WTC11 (cell line): ENCODE data around the gene DMD. TPM values are rescaled to one million over a fixed set of nuclear protein-coding genes. Genes with fewer than 3 reads are reported as not detected.

Experiments used
- ATAC-seq: fragments of 200-7000 bp; cut with Tn5 transposase; 2 replicates; pipeline ENCODE4 v1.10.0; 2021; ENCODE audit warnings: mild to moderate bottlenecking, moderate library complexity
- CTCF ChIA-PET: fragments of 300-600 bp; sonication (Branson Sonifier 250); formaldehyde crosslinking; loops from one replicate; lab custom pipeline; 2021; ENCODE audit warnings: antibody characterized with exemption; lab: Charles Lee
- POLR2A ChIA-PET: fragments of 350-600 bp; sonication (Branson Sonifier 250); formaldehyde crosslinking; loops from one replicate; lab custom pipeline; 2021; ENCODE audit warnings: antibody characterized with exemption; lab: Charles Lee
- DNase-seq: peaks from one replicate; pipeline ENCODE4 v3.0.0; 2021; ENCODE audit warnings: low spot score
- H3K27ac Mint-ChIP-seq: 2 replicates; pipeline ENCODE4 v1.8.0; 2021; ENCODE audit warnings: mixed read lengths
- H3K27me3 Mint-ChIP-seq: 2 replicates; pipeline ENCODE4 v1.8.0; 2021; ENCODE audit warnings: low read depth, mild to moderate bottlenecking, moderate library complexity, mixed read lengths
- H3K36me3 Mint-ChIP-seq: 2 replicates; pipeline ENCODE4 v1.8.0; 2021; ENCODE audit warnings: mixed read lengths
- H3K4me1 Mint-ChIP-seq: 2 replicates; pipeline ENCODE4 v1.8.0; 2022; ENCODE audit warnings: mixed read lengths
- H3K4me3 Mint-ChIP-seq: 2 replicates; pipeline ENCODE4 v1.8.0; 2021; ENCODE audit warnings: mild to moderate bottlenecking, moderate library complexity, mixed read lengths
- H3K9me3 Mint-ChIP-seq: 2 replicates; pipeline ENCODE4 v1.8.0; 2021; ENCODE audit warnings: mixed read lengths
- AFF4 ChIP-seq: sonication (generic); formaldehyde crosslinking; IDR thresholded peaks from 2 replicates; pipeline ENCODE4 v1.8.1; 2023; ENCODE audit warnings: mild to moderate bottlenecking, missing genetic modification reagents, borderline replicate concordance
- ATF1 ChIP-seq: sonication (generic); formaldehyde crosslinking; IDR thresholded peaks from 2 replicates; pipeline ENCODE4 v1.8.1; 2023; ENCODE audit warnings: mild to moderate bottlenecking, moderate library complexity, missing genetic modification reagents
- ATF3 ChIP-seq: sonication (generic); formaldehyde crosslinking; conservative IDR thresholded peaks from 2 replicates; pipeline ENCODE4 v1.8.1; 2022; ENCODE audit warnings: mild to moderate bottlenecking, missing genetic modification reagents
- ELF4 ChIP-seq: sonication (generic); formaldehyde crosslinking; IDR thresholded peaks from 2 replicates; pipeline ENCODE4 v1.8.1; 2022; ENCODE audit warnings: low read depth, mild to moderate bottlenecking, moderate library complexity, missing genetic modification reagents
- ETV6 ChIP-seq: sonication (generic); formaldehyde crosslinking; IDR thresholded peaks from 2 replicates; pipeline ENCODE4 v1.8.1; 2022; ENCODE audit warnings: mild to moderate bottlenecking, missing genetic modification reagents
- KAT7 ChIP-seq: sonication (generic); formaldehyde crosslinking; IDR thresholded peaks from 2 replicates; pipeline ENCODE4 v1.8.1; 2023; ENCODE audit warnings: missing genetic modification reagents, mild to moderate bottlenecking, borderline replicate concordance
- NFATC4 ChIP-seq: fragments of 250-450 bp; sonication (Bioruptor Pico); IDR thresholded peaks from 2 replicates; pipeline ENCODE4 v1.9.0; 2021; ENCODE audit warnings: mild to moderate bottlenecking
- NFYB ChIP-seq: sonication (generic); formaldehyde crosslinking; conservative IDR thresholded peaks from 2 replicates; pipeline ENCODE4 v1.8.0; 2022; ENCODE audit warnings: low read depth, missing genetic modification reagents
- NR2C2 ChIP-seq: sonication (generic); formaldehyde crosslinking; IDR thresholded peaks from 2 replicates; pipeline ENCODE4 v1.8.0; 2022; ENCODE audit warnings: mild to moderate bottlenecking, missing genetic modification reagents
- OVOL2 ChIP-seq: fragments of 250-450 bp; sonication (Bioruptor Pico); IDR thresholded peaks from 2 replicates; pipeline ENCODE4 v1.9.0; 2021; ENCODE audit warnings: mild to moderate bottlenecking, borderline replicate concordance
- PRRX2 ChIP-seq: fragments of 250-450 bp; sonication (Bioruptor Pico); IDR thresholded peaks from 2 replicates; pipeline ENCODE4 v1.8.0; 2021; ENCODE audit warnings: mild to moderate bottlenecking
- SMAD3 ChIP-seq: sonication (generic); formaldehyde crosslinking; IDR thresholded peaks from 2 replicates; pipeline ENCODE4 v1.8.0; 2022; ENCODE audit warnings: missing genetic modification reagents, mild to moderate bottlenecking, borderline replicate concordance
- SMAD4 ChIP-seq: sonication (generic); formaldehyde crosslinking; IDR thresholded peaks from 2 replicates; pipeline ENCODE4 v1.8.0; 2022; ENCODE audit warnings: mild to moderate bottlenecking, missing genetic modification reagents
- SOX15 ChIP-seq: fragments of 250-450 bp; sonication (Bioruptor Pico); IDR thresholded peaks from 2 replicates; pipeline ENCODE4 v1.9.0; 2021; ENCODE audit warnings: mild to moderate bottlenecking
- ZBTB21 ChIP-seq: sonication (generic); formaldehyde crosslinking; IDR thresholded peaks from 2 replicates; pipeline ENCODE4 v1.8.1; 2023; ENCODE audit warnings: mild to moderate bottlenecking, missing genetic modification reagents, borderline replicate concordance
- ZNF232 ChIP-seq: sonication (generic); formaldehyde crosslinking; IDR thresholded peaks from 2 replicates; pipeline ENCODE4 v1.8.0; 2022; ENCODE audit warnings: mild to moderate bottlenecking, missing genetic modification reagents
- total RNA-seq: library from RNA; stranded (reverse); gene quantifications from 3 replicates; pipeline ENCODE4 v1.2.3, GENCODE V29; 2021
- TF ChIP-seq, protein P1 (sequence below): fragments of 250-450 bp; sonication (Bioruptor Pico); conservative IDR thresholded peaks from 2 replicates; pipeline ENCODE4 v1.9.0; 2021; ENCODE audit warnings: mild to moderate bottlenecking
- TF ChIP-seq, protein P2 (sequence below): sonication (generic); formaldehyde crosslinking; IDR thresholded peaks from 2 replicates; pipeline ENCODE4 v1.8.1; 2023; ENCODE audit warnings: mild to moderate bottlenecking, missing genetic modification reagents
- TF ChIP-seq, protein P3 (sequence below): fragments of 250-450 bp; sonication (Bioruptor Pico); IDR thresholded peaks from 2 replicates; pipeline ENCODE4 v1.8.0; 2021; ENCODE audit warnings: mild to moderate bottlenecking
- TF ChIP-seq, protein P4 (sequence below): sonication (generic); formaldehyde crosslinking; IDR thresholded peaks from 2 replicates; pipeline ENCODE4 v1.8.0; 2022; ENCODE audit warnings: mild to moderate bottlenecking, missing genetic modification reagents

The DMD gene
- total RNA-seq, 1 experiment from 2014 or later, result 9.1 TPM

DNA sequence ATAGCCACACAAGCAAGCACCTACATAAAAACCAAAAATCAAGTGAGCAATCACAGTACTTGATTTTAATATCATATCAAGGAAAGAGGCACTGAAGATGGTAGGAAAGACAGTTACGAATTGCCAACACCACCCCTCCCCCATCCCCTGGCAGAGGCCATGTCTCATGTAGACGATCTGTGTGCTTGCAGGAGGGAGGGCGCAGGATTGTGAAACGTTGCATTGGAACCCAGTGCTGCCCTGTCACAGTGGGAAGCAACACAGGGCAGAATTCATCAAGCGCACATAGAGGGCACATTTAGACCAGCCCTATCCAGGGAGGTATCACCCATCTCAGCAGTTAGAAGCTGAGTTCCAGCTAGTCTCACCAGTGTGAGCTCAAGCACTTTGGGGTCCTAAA is 359.8 kb downstream of the DMD start:
- no peak for DNase-seq
- H3K4me1 Mint-ChIP-seq, result no peaks in the 10 kb centered on the region
- no peak for ATAC-seq
- CTCF ChIA-PET, result no interaction called here
- no peak overlapping the region for H3K27ac Mint-ChIP-seq
- H3K9me3 Mint-ChIP-seq, result peaks cover 13% of the 10 kb centered on the region
- H3K4me3 Mint-ChIP-seq, result no peak overlapping the region
- no peak for TF ChIP-seq SMAD3 (CRISPR knock-in tag)
- TF ChIP-seq SMAD4, result no peak
- TF ChIP-seq, protein P1, sequence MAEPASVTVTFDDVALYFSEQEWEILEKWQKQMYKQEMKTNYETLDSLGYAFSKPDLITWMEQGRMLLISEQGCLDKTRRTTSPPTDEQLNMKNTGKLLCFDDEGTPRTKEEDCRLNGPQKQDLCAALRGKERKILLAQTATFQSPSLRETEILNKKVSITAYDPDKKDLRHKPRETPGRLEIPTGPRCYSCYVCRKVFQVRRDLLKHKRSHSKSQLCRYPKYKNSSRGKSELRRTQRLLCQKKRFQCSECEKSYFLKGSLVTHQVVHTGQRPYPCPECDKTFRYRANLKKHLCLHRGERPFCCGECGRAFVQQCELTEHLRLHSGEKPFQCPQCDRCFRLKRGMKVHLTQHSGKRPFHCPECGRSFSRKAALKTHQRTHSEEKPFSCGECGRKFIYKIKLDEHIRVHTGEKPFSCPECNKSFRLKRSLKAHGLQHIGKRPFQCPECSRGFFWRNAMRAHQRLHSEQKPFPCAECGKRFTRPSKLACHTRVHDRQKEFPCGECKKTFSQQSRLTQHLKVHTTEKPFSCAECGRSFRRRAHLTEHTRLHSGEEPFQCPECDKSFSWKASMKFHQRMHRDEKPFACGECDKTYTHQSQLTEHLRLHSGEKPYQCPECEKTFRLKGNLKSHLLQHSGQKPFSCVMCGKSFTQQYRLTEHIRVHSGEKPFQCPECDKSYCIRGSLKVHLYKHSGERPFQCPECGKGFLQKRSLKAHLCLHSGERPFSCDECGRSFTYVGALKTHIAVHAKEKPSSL (CRISPR knock-in tag), result no peak
- TF ChIP-seq ZNF232, result no peak
- no peak for TF ChIP-seq NFATC4 (CRISPR knock-in tag)
- TF ChIP-seq NR2C2 (CRISPR knock-in tag), result no peak
- no peak for TF ChIP-seq AFF4 (CRISPR knock-in tag)
- TF ChIP-seq OVOL2, result no peak
- no peak for TF ChIP-seq ELF4 (CRISPR knock-in tag)
- no peak for TF ChIP-seq ATF3 (CRISPR knock-in tag)
- TF ChIP-seq PRRX2 (CRISPR knock-in tag), result no peak
- TF ChIP-seq NFYB (CRISPR knock-in tag), result no peak
- no peak for TF ChIP-seq ZBTB21 (CRISPR knock-in tag)
- TF ChIP-seq, all 79 proteins: peak for 0
- 0 out of 2 replicates have a peak, but pooled peaks cover 4% of the 10 kb centered on the region for H3K36me3 Mint-ChIP-seq
- no peaks in the 10 kb centered on the region for H3K27me3 Mint-ChIP-seq
- POLR2A ChIA-PET, result no interaction called here

DNA sequence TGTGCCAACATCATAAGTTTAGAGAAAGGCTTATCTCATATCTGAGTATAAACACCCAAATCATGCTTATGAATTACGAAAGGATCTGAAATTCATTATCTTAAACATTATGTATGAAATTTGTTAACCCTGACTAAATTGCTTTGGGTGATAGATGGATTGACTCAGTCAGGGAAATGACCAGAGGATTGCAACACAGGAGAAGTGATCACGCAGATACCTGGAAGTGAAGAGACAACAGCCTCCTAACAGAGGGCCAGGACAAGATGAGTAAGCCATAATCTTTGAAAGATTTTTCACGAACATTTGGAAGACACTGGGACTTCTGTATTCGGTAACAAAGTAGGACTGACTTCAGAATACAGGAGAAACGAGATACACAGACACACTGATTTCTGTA is 363.4 kb downstream of the DMD start:
- CTCF ChIA-PET, result interaction anchor here (0.5 kb wide), 1 partner anchor 37 kb away, joined by 3 read pairs; no protein-coding TSS in a partner anchor
- POLR2A ChIA-PET, result no interaction called here
- Mint-ChIP-seq H3K4me1 (no peaks in the 10 kb centered on the region), H3K27me3 (no peaks in the 10 kb centered on the region), H3K9me3 (no peaks in the 10 kb centered on the region), H3K4me3 (no peak overlapping the region), H3K36me3 (no peaks in the 10 kb centered on the region), H3K27ac (no peak overlapping the region)
- DNase-seq, result no peak
- ATAC-seq, result no peak
- TF ChIP-seq ATF1 (CRISPR knock-in tag) (no peak), SOX15 (CRISPR knock-in tag) (no peak), ETV6 (CRISPR knock-in tag) (no peak), ZNF232 (no peak), NR2C2 (CRISPR knock-in tag) (no peak), ZBTB21 (CRISPR knock-in tag) (no peak), KAT7 (CRISPR knock-in tag) (no peak)
- TF ChIP-seq, protein P2, sequence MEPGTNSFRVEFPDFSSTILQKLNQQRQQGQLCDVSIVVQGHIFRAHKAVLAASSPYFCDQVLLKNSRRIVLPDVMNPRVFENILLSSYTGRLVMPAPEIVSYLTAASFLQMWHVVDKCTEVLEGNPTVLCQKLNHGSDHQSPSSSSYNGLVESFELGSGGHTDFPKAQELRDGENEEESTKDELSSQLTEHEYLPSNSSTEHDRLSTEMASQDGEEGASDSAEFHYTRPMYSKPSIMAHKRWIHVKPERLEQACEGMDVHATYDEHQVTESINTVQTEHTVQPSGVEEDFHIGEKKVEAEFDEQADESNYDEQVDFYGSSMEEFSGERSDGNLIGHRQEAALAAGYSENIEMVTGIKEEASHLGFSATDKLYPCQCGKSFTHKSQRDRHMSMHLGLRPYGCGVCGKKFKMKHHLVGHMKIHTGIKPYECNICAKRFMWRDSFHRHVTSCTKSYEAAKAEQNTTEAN (CRISPR knock-in tag), result no peak
- TF ChIP-seq, protein P3, sequence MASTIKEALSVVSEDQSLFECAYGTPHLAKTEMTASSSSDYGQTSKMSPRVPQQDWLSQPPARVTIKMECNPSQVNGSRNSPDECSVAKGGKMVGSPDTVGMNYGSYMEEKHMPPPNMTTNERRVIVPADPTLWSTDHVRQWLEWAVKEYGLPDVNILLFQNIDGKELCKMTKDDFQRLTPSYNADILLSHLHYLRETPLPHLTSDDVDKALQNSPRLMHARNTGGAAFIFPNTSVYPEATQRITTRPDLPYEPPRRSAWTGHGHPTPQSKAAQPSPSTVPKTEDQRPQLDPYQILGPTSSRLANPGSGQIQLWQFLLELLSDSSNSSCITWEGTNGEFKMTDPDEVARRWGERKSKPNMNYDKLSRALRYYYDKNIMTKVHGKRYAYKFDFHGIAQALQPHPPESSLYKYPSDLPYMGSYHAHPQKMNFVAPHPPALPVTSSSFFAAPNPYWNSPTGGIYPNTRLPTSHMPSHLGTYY (CRISPR knock-in tag), result no peak
- TF ChIP-seq, protein P4, sequence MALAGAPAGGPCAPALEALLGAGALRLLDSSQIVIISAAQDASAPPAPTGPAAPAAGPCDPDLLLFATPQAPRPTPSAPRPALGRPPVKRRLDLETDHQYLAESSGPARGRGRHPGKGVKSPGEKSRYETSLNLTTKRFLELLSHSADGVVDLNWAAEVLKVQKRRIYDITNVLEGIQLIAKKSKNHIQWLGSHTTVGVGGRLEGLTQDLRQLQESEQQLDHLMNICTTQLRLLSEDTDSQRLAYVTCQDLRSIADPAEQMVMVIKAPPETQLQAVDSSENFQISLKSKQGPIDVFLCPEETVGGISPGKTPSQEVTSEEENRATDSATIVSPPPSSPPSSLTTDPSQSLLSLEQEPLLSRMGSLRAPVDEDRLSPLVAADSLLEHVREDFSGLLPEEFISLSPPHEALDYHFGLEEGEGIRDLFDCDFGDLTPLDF (CRISPR knock-in tag), result no peak
